Measurements from ENCODE around the gene PSG3.
"Not testable (repeated sequence)": the region's sequence is repeated elsewhere in the genome, so short reads cannot be mapped to it uniquely, and the experiment has no call there.

Gene PSG3

GRCh38 chr19:42695811-42696503, 44.3 kb downstream of the PSG3 start:
- DNase-seq (ENCODE audit: low spot score) = no peak

- DNase-seq (ENCODE audit: low spot score) = peak; percentile 65
Observed at GRCh38 chr19:42693760-42694350, 46.4 kb downstream of the PSG3 start.

GRCh38 chr19:42683917-42684513, 56.3 kb downstream of the PSG3 start:
- no peak for DNase-seq (ENCODE audit: low spot score)

- not testable (repeated sequence) for DNase-seq (ENCODE audit: low spot score)
Observed at GRCh38 chr19:42676326-42676725, 64.0 kb downstream of the PSG3 start.

GRCh38 chr19:42674549-42674948, 65.7 kb downstream of the PSG3 start:
- not testable (repeated sequence) for DNase-seq (ENCODE audit: low spot score)

All from HuH-7 (cell line).